WERI-Rb-1 (cell line): ENCODE data around the gene GGN.
"Not testable (repeated sequence)": the region's sequence is repeated elsewhere in the genome, so short reads cannot be mapped to it uniquely, and the experiment has no call there.

ENCODE experiments used
- DNase-seq: peaks from one replicate; pipeline ENCODE4 v3.0.0-alpha.2; 2020
- H3K27ac ChIP-seq: fragments of 250-450 bp; sonication (Bioruptor Pico); 2 replicates; pipeline ENCODE4 v1.5.1; 2020; ENCODE audit warnings: mild to moderate bottlenecking, moderate library complexity
- H3K27me3 ChIP-seq: fragments of 250-450 bp; sonication (Bioruptor Pico); 2 replicates; pipeline ENCODE4 v1.5.1; 2021; ENCODE audit warnings: mild to moderate bottlenecking, low read depth, moderate library complexity; ENCODE audit not compliant: insufficient read depth, severe bottlenecking
- H3K36me3 ChIP-seq: fragments of 250-450 bp; sonication (Bioruptor Pico); 2 replicates; pipeline ENCODE4 v1.5.1; 2020; ENCODE audit warnings: mild to moderate bottlenecking, moderate library complexity
- H3K4me3 ChIP-seq: 2 replicates; pipeline ENCODE4 v1.5.1; 2011; ENCODE audit warnings: low read depth, mild to moderate bottlenecking, control low read depth, low read length
- H3K9me3 ChIP-seq: fragments of 250-450 bp; sonication (Bioruptor Pico); 2 replicates; pipeline ENCODE4 v1.5.1; 2021; ENCODE audit warnings: mild to moderate bottlenecking, moderate library complexity; ENCODE audit not compliant: severe bottlenecking
- TF ChIP-seq, protein P1 (sequence below): IDR thresholded peaks from 2 replicates; pipeline ENCODE4 v1.5.1; 2011; ENCODE audit warnings: low read depth, mild to moderate bottlenecking, control low read depth, inconsistent platforms, low read length

The GGN gene

DNA sequence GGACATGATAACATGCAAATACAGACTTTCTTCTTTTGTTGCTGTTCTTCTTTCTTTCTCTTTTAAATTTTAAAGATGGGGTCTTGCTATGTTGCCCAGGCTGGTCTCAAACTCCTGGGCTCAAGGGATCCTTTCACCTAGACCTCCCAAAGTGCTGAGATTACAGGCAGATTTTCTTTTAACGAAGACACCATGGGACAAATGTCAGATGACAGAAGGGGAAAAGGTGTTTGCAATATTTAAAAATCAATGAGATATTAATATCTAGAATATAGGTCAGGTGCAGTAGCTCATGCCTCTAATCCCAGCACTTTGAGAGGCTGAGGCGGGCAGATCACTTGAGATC lies 42.0 kb upstream of the GGN start:
- TF ChIP-seq, protein P1, sequence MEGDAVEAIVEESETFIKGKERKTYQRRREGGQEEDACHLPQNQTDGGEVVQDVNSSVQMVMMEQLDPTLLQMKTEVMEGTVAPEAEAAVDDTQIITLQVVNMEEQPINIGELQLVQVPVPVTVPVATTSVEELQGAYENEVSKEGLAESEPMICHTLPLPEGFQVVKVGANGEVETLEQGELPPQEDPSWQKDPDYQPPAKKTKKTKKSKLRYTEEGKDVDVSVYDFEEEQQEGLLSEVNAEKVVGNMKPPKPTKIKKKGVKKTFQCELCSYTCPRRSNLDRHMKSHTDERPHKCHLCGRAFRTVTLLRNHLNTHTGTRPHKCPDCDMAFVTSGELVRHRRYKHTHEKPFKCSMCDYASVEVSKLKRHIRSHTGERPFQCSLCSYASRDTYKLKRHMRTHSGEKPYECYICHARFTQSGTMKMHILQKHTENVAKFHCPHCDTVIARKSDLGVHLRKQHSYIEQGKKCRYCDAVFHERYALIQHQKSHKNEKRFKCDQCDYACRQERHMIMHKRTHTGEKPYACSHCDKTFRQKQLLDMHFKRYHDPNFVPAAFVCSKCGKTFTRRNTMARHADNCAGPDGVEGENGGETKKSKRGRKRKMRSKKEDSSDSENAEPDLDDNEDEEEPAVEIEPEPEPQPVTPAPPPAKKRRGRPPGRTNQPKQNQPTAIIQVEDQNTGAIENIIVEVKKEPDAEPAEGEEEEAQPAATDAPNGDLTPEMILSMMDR, result no peak
- Histone ChIP-seq H3K27me3 (no peaks in the 10 kb centered on the region), H3K9me3 (no peaks in the 10 kb centered on the region), H3K36me3 (no peaks in the 10 kb centered on the region), H3K4me3 (no peak overlapping the region), H3K27ac (no peak overlapping the region)
- no peak for DNase-seq

DNA sequence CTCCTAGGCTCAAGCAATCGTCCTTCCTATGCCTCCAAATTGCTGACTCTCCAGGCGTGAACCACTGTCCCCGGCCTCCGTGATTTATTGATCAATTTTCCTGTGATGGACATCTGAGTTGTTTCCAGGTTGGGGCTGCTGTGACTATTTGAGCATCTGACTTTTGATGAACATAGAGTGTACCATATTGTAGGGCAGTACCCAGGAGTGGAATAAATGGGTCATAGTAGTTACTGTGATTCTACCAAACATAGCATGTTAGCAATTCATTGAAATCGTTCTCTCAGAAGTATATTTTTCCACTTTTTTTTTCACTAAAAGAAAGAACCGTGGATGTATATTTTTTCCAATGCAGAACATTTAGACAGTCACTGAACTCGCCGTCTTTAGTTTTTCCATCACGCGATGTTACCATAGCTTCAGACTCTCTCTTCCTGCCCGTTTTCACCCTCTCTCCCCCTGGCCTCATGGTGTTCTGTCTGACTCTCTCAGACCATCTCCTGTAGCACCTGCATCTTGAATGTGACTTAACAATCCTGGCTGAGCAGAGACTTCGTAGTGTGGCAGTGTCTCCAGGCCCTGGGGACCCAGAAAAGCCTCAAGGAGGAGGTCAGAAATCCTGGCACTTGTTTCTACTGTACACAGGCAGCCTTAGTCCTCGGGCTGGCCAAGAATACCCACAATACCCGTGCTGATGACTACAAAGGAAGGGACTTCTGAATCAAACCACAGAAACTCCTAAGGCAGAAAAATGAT lies 41.4 kb upstream of the GGN start:
- Histone ChIP-seq H3K27ac (no peak overlapping the region), H3K4me3 (no peak overlapping the region), H3K27me3 (no peaks in the 10 kb centered on the region), H3K9me3 (no peaks in the 10 kb centered on the region), H3K36me3 (no peaks in the 10 kb centered on the region)
- TF ChIP-seq, protein P1, result no peak
- DNase-seq, result no peak

DNA sequence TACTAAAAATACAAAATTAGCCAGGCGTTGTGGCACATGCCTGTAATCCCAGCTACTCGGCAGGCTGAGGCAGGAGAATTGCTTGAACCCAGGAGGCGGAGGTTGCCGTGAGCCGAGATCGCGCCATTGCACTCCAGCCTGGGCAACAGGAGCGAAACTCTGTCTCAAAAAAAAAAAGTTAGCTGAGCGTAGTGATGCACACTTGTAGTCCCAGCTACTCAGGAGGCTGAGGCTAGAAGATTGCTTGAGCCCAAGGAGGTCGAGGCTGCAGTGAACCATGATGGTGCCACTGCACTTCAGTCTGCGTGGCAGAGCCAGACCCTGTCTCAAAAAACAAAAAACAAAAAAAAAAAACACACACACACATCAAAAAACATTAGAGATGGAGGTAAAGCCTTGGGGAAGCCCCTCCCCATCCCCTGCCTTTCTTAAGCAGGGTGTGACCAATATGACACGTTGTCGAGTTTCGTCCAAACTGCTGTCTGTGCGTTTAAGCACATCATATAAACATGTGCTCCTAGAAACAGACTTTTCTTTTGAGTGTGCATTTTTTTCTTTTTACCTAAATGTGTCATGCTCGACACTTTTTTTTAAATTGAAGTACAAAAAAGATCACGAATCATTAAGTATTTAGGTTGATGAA lies 39.3 kb upstream of the GGN start:
- not testable (repeated sequence) for H3K27me3 ChIP-seq

DNA sequence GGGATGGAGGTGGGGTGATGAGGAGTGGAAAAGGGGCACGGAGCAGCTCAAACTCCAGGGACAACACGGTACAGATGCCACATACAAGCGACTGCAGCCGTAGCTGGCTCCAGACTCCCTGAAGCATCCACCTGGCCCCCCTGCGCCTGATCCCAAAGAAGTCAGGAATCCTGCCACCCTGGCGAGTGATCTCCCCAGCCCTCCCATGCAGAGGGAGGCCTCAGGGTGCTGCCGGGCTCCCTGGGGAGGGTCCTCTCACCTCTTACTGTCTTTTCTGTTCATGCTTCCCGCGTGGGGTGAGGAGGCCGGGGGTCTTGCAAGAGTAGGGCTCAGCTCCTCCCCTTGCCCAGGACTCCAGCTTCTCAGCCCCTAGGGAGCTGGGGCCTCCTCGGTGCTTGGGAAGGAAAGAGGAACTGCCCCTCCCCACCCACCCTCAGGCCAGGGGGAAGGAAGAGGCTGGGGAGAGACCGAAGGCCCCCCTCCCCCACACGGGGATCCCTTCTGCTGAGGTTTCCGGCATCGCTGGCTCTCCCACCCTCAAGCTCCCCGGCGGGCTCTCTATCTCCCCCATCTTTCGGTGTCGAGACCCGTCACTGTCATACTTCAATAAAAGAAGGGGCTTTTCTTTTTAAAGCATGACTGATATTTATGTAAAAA lies 38.1 kb upstream of the GGN start, which contains the start of gene RASGRP4:
Gene RASGRP4, minus strand, starts transcription at position 410 of the 657 bp plus-strand sequence. Its CDS starts 128 bp downstream, at position 282.
- H3K9me3 ChIP-seq, result no peaks in the 10 kb centered on the region
- no peaks in the 10 kb centered on the region for H3K27me3 ChIP-seq
- TF ChIP-seq, protein P1, result no peak
- H3K27ac ChIP-seq, result no peak within 1 kb of the TSS
- DNase-seq, result no peak
- H3K4me3 ChIP-seq, result no peak within 1 kb of the TSS
- H3K36me3 ChIP-seq, result no peaks in the 10 kb centered on the region

More for the DNA sequence above, 39.3 kb upstream of the GGN start:
- not testable (repeated sequence) for H3K27ac ChIP-seq, H3K4me3 ChIP-seq, DNase-seq, H3K36me3 ChIP-seq, H3K9me3 ChIP-seq

DNA sequence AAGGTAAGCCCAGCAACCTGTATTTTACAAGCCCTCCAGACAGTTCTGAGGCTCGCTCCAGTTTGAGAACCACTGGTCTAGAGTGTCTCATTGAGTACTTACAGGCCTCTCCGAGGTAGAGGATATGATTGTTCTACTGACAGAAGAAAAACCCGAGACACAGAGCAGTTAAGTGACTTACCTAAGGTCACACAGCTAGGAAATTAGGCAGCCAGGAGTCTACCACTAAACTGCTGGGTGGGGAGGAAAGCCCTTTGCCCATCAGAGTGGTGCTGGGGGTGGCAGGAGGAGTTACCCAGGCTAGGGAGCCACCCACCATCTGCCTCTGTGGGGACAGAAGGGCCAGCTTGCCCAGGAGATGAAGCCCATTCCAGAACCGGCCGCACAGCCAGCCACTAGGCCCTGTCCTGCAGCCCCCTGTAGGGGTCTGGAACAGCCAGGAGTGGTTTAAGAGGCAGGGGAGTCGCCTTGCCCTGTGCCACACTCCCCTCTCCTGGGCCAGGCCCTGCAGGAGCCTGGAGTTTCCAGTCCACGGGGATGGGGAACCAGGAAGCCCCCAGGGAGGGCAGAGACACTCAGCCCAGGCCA lies 37.5 kb upstream of the GGN start:
- Histone ChIP-seq H3K27ac (no peak overlapping the region), H3K36me3 (no peaks in the 10 kb centered on the region), H3K27me3 (no peaks in the 10 kb centered on the region), H3K9me3 (no peaks in the 10 kb centered on the region), H3K4me3 (no peak overlapping the region)
- TF ChIP-seq, protein P1, result no peak
- DNase-seq, result no peak

DNA sequence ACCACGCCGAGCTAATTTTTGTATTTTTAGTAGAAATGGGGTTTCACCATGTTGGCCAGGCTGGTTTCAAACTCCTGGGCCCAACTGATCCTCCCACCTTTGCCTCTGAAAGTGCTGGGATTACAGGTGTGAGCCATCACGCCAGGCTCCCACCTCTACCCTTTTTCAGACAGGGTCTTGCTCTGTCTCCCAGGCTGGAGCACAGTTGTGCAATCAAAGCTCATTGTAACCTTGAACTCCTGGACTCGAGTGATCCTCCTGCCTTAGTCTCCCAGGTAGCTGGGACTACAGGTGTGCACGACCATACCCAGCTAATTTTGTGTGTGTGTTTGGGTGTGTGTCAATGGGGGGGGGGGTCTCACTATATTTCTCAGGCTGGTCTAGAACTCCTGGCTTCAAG lies 36.4 kb upstream of the GGN start:
- Histone ChIP-seq H3K9me3 (no peaks in the 10 kb centered on the region), H3K27me3 (no peaks in the 10 kb centered on the region), H3K4me3 (no peak overlapping the region), H3K27ac (no peak overlapping the region), H3K36me3 (no peaks in the 10 kb centered on the region)
- TF ChIP-seq, protein P1, result no peak
- no peak for DNase-seq
